GM18499 (cell line): ENCODE results near the gene HOTAIR.

Experiments used
- ATAC-seq: cut with Tn5 transposase; IDR thresholded peaks from one replicate; pipeline ENCODE4 v1.9.1; 2021; ENCODE audit warnings: moderate number of reproducible peaks; ENCODE audit not compliant: insufficient read depth, unreplicated experiment

Gene HOTAIR

DNA sequence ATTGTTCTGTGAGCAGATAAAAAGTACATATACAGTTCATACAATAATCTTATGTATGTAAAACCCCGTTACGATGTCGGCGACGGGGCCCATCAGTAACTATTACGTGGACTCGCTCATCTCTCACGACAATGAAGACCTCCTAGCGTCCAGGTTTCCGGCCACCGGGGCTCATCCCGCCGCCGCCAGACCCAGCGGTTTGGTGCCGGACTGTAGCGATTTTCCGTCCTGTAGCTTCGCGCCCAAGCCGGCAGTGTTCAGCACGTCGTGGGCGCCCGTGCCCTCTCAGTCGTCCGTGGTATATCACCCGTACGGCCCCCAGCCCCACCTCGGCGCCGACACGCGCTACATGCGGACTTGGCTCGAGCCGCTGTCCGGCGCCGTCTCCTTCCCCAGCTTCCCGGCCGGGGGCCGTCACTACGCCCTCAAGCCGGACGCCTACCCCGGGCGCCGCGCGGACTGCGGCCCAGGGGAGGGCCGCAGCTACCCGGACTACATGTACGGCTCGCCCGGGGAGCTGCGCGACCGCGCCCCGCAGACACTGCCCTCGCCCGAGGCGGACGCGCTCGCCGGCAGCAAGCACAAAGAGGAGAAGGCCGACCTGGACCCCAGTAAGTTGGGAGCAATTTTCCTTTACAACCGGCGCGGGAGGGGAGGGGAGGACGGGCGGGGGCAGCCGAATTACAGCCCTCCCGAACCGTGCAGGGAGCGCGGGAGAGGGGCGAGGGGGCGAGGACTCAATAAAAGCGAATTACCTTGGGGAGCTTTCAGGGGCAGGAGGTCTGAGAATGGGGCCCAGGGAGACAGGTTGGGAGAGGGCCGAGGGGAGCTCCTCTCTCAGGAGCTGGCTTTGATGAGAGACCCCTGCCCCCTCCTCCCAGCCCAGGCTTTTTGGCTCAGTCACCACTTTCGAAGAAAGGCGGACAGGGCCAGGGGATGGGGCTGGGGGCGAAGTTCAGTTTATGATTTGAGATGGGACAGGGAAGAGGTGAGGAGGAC is 25.7 kb upstream of the HOTAIR start, which contains the start of gene HOXC9:
Gene HOXC9 (plus strand): TSS at position 46 of the 999 bp plus-strand sequence. CDS start 28 bp downstream, at position 74.
- no peak for ATAC-seq

DNA sequence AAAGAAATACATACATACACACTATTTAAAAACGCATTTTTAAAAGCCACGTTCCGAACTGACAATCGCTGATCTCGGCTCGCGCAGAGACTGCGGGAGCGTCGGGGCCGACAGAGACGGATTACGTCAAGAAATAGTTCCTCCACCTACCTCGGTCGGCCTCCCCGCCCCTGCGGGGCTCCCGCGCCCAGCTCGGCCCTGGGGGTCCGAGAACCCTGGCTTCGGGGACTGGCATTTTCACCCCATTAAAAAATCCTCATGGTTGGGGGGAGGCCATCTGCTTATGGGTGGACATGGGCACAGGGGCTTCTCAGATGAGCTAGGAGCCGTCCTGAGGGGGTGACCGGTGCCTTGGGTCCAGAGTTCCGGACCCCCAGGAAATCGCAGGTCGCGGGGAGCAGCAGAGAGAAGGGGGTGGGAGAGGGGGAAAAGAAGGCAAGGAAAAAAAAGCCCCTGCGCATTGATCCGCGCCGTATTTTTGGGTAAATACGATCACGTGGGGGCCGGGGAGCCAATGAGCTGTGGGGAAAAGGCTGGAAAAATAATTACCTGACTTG is 24.9 kb upstream of the HOTAIR start:
- ATAC-seq: no peak

DNA sequence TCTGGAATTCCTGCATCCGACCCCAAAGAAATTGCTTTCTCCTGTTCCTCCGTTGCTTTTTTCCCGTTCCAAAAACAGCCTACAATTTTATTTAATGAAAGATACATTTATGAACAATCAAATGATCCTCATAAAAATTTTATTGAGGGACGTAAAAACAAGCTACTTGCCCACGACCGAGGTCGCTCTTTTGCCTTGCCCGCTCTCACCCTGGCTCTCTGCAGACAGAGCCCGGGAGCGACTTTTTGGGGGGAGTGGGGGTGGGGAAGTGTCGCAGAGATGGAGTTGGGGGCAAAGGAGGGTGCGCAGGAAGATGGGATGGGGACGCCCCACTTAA is 24.1 kb upstream of the HOTAIR start:
- ATAC-seq: no peak

DNA sequence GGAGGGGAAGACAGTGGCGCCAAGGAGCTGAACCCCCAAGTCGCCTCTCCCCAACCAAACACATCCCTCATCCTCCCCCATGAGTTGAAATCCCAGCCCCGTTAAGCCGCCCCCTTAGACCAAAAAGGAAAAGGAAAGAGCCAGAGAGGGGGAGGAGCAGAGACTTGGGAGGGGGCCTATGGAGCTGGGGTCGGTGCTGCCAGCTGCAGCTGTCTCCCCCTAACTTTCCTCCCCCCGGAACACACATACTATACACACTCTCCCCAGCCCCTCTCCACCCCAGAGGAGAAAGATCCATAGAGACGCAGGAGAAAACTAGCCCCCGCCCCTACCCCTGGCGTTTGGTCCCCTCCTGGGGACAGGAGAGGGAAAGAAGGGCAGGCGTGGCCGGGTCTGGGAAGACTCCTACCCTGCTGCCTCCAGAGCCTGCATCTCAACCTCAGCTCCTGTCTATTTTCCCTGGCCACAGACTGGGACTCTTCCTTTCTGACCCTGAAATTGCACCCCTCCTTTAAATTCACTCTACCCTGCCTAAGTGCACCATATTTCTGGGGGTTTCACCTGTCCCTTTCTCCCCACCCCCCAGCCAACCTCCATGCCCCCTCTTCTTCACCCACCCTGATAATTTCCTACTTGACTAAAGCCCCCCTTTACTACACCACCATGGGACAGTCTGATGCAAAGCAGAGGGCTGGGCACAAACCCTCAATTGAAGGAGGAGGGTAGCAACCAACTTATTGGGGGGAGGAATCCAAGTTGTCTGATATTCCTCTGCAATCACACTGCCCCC is 23.6 kb upstream of the HOTAIR start:
- no peak for ATAC-seq

DNA sequence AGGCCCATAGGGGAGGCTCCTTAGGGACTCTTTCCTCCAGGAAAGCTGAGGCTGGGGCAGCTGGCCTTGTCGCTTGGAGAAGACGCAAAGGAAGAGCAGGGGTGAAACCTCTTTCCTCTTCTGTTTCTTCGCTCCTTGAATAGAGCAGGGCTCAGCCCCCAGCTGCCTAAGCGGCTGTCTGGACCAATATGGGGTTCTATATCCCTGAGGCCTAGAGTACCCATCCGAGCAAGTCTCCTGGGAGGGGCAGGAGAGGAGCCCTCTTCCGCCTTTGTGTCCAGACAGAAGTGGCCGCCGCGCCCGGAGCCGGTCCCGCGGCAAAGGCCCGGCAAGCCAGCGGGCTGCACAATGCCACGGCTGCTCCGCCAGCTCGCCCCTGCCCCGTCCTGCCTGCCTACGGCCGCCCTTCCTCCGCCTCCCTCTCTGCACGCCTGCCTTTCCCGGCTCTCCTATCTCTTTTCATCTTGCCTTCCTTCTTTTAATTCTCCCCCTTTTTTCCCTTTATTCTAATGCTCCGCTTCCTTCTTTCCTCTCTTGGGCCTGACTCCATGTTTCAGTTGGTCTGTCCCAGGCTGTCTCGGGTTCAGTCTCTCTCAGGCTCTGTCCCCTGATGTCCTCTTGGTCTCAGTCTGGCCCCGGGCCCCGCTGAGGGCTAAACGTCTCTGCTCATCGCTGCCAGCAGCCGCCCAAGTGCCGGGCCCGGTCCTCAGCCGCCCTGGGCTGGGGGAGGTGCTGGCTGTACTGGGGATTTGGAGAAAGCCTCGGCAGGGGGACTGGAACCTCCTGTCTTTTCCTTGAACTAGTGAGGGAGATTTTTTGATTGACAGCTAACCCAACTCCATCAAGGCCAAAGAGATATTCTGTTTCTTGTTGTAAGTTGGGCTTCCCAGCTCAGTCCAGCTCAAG is 22.7 kb upstream of the HOTAIR start:
- ATAC-seq: no peak

DNA sequence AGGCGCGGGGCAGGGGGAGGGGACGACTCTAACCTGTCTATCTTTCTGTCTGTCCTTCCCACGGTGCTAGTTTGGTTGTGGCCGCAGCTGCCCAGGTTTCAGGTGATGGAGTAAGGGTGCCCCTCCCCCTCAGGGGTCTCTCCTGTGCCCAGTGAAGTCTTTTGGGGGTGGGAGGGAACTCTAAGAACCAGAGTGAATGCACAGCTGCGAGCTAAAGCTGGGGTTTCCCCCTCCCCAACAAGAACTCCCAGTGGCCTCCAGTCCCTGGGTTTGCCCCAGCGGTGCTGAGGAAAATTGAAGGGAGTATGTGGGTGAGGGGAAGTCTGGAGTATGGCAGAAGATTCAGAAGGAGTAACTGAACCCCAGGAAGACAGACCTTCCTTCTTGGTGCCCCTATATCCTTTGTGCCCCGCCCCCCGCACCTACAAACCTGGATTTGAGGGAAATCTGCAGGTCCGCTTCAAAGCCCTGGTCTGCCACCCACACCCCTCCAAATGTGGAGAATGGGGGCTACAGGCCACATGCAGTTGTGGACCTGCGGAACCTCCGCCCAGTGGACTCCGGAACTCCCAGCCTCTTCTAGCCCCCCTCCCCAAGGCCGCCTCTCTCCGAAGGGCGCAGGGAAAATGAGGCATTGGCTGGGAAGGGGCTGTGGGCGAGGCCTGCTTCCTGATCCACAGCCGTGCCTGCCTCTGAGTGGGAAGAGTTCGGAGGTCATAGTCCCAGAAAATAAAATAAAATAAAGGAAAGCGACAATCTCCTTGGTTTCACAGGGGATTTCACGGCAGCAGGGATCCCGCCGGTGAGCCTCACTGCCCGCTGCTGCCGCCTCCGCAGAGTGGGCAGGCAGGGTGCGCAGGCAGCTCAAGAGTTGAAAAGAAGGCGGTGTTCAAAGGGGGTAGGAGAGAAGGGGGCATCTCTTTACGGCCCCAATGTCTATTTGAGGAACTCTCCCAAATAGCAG is 21.8 kb upstream of the HOTAIR start:
- ATAC-seq: no peak

DNA sequence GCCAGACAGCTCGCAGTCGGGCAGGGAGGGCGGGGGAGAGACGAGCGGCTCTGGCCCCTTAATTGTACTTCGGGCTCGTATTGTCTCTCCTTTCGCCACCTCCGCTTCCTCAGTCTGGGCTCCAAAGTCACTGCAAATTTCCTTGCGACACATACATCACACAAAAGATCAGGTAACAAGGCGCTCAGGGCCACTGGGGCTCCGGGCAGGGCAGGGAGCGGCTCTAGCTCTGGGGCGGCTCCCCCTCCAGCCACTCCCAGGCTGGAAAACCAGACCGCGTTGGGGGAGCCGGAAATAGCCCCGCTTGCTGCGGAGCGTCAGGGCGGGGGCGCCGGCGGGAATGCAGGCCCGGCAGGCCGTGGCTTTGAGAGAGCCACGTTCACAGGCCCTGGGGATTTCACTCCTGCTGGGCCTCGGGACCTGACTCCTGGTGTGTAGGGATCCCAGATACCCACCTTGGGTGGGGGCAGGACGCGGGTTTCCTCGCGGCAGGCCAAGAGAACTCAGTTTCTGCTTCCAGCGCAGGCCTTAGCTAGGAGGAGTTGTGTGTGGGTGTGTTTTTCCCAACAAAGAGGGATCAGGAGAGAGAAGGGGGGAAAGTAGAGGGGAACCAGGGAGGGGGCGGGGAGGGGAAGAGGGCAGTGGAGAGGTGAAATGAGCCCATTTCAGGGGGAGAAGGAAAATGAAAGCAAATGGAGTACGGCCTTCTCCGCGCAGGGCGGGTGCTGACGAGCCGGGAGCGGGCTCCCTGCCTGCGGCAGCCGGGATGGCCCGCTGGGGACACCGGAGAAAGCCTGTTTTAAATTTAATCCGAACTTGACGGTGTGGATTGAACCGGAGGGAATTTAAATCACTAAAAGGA is 20.9 kb upstream of the HOTAIR start:
- no peak for ATAC-seq

DNA sequence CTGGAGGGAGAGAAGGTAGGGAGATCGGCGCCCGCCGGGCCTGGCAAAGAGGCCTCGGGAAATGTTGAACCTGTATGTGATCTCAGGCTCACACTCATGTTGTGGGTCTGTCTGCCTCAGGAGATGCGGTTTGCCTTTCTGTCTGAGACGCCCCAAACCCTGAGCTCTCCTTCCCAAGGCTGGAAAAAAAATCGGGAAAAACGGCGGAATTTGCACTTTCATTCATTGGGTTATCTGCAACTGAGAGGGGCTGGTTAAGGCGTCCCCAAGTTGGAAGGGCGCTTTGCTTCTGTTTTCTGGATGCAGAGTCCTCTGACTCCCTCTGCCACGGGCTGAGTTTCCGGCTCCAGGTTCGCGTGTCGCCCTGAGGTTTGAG is 20.2 kb upstream of the HOTAIR start:
- no peak for ATAC-seq

DNA sequence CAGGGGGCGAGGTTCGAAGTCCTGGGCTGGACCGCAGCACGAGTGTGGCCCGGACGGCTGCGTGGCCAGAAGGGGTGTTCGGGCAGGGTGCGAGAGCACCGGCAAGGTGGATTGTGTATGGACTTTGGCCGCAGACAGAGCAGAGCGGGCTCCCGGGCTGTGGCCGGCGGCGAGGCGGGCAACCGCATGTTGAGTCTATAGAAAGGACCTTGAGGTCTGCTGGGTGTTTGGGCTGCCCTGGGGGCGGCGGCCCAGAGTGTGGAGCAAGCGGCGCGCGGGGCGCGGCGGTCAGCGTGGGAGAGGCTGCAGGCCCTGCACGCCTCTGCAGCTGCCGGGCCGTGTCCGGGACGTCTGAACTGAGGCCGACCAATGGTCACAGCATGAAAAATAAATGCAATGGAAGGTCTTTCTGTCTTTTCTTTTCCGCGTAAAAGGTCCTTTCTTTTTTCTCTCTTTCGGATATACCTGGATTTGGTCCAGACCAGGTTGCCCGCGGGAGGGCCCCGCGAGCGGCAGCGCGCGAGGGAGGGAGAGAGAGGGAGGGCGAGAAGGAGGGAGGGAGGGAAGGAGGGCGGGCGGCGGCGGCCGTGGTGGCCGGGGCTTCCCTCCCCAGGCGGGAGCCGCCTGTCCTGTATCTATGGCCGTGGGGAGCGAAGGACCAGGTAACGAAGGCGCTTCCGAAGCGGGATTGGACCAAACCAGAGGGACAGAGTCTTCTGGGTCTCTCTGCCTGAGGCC is 19.7 kb upstream of the HOTAIR start:
- ATAC-seq: no peak

DNA sequence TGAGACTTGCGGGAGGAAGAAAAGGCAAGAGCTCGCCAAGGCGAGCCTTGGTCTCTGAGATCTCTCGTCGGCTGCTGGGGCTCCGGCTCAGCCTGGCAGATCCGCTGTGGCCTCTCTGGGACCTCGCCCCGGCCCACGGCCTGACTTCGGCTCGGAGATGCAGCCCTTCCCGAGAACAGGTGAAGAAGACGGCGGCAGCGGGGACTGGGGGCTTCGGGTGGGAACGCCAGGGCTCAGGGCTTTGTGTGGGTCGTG is 19.2 kb upstream of the HOTAIR start:
- no peak for ATAC-seq

DNA sequence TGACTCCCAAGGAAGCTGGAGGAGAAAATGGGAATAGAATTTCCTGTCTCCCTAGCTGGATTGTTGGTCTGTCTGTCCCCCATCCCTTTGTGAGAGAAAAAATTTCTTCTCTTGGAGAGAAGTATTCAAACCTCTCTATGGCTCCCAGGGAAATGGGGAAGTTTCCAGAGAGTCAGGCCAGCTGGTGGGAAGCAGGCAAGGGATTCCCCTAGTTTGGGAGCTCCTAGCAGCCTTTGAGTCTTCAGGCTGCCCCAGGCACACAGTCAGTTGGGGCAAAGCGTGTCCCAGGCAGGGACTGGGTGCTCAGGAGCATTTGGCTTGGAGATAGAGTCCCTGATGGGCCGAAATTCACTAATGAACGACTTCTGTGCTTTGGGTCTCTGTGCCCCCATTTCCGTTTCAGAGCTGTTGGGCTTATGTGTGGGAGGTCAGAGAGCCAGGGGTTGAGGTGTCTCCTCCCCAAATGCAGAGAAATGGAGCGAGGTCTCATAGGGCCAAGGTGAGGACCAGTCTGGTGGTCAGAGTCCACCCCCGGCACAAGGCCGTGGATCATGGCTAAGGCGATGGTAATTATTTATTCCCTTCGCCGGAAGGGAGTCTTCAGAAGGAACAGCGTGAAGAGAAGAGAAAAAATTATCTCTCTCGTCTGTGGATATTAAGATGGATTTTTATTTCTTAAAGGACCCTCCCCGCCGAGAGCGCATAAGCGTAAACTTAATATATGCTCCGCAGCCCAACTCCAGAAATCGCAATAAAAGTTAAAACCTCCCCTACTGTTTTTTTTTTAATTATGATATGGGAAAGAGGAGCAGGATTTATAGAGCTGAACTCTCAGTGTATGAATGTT is 18.6 kb upstream of the HOTAIR start:
- no peak for ATAC-seq

DNA sequence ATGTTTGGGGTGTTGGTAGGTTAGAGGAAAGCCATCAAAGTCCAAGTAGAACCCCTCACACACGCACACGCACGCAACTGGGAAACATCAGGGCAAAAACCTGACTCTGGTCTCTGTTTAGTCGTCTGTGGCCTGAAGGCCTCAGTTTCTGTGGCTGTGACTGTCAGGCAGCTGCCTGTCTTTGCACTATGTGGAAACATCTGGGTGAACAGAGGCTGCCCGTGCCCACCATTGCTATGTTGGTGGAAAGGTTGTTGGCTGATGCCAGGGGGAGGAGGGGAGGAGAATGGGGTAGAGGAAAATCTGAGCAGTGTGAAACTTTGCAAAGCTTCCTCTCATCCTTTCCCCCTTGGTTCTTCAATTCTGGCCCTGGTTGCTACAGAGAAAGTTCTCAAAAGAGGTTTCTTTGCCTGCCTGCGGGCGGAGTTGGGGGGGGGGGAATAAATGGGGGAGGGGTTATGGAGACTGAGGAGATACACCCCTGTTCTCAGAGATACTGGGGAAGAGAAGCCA is 17.7 kb upstream of the HOTAIR start:
- no peak for ATAC-seq

DNA sequence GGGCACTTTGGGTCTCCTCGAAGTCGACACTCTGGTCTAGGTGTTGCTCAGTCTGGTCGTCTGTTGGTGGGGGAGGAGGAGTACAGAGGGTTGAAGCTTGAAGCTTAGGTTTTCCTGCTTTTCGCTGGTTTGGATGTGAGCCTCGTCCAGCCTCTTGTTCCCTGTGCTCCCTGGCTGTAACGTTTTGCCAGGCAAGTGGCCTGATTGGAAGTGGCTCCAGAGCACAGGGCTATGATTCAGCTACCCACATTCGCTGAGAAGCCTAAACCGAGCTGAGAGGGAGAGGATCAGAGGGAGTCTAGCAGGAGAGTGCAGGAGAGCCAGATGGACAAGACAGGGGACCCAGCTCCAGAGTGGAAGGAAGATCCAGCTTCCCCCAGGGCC is 16.3 kb upstream of the HOTAIR start:
- no peak for ATAC-seq

DNA sequence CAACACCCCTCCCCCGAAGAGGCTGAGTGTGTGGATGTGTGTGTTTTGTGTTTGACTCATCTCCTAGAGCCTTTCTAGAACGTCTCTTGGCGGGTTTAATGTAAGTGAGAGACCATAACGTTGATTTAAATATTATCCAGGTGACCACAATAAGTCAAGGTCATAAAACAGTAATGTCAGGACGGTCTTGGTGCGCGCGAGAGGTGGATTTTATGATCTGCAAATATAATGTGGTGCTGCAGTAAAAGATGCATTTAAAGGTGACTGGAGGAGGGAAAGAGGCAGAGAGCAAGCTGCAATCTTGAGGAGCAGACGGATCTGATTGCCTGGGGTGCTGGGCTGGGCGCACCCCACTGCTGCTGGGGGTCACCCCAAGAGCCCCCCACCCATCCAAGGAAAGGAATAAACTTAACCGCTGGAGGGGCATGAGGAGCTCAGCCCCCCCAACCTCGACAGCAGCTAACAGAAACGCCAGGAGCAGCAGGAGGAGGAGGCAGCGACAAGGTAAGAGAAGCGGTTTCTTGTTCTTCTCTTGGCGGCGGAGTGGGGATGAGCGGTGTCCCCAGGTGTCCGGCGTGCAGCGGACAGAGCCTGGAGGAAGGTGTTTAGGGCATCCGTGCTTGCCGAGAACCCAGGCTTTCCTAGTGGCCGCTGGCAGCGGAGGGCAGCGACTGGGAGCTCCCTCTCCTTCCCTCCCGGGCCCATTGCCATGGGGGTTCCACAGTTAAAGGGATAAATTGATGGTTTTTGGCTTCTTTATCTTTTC is 15.7 kb upstream of the HOTAIR start:
- no peak for ATAC-seq

DNA sequence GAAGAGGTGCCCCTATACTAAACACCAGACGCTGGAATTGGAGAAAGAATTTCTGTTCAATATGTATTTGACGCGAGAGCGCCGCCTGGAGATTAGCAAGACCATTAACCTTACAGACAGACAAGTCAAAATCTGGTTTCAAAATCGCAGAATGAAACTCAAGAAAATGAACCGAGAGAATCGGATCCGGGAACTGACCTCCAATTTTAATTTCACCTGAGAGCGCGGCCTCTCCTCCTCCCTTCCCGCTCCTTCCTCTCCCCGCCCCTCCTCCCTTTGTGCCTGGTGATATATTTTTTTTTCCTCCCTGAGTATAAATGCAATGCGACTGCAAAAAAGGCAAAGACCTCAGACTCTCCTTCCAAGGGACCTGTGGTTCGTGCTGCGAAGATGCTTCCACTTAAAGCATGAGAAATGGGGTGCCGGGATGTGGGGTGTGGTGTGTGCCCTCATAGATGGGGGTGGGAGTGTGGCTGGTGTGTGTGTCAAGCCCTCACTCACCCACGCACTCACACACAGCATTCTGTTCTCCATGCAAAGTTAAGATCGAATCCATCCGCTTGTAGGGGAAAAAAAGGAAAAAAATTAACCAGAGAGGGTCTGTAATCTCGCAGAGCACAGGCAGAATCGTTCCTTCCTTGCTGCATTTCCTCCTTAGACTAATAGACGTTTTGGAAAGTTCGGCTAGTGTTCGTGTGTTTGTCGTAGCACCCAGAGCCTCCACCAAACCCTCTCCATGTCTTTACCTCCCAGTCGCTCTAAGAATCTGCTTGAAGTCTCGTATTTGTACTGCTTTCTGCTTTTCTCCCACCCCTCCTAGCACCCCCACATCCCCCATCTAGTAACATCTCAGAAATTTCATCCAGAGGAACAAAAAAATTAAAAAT is 14.7 kb upstream of the HOTAIR start:
- no peak for ATAC-seq
